ENCODE data around the gene DGUOK.
A peak's percentile ranks its signal among the peaks of the same experiment; 100 is the strongest.
"Not testable (repeated sequence)": the region's sequence is repeated elsewhere in the genome, so short reads cannot be mapped to it uniquely, and the experiment has no call there.

Gene DGUOK

GRCh38 chr2:73901143-73901542 is 25.5 kb upstream of the DGUOK start:
- no peak for ATAC-seq
- DNase-seq: no peak

- no peak for ATAC-seq
- DNase-seq: no peak
Measured at GRCh38 chr2:73902284-73902683, 24.4 kb upstream of the DGUOK start.

GRCh38 chr2:73903313-73903712 is 23.4 kb upstream of the DGUOK start:
- DNase-seq (no peak), ATAC-seq (no peak)

DNA sequence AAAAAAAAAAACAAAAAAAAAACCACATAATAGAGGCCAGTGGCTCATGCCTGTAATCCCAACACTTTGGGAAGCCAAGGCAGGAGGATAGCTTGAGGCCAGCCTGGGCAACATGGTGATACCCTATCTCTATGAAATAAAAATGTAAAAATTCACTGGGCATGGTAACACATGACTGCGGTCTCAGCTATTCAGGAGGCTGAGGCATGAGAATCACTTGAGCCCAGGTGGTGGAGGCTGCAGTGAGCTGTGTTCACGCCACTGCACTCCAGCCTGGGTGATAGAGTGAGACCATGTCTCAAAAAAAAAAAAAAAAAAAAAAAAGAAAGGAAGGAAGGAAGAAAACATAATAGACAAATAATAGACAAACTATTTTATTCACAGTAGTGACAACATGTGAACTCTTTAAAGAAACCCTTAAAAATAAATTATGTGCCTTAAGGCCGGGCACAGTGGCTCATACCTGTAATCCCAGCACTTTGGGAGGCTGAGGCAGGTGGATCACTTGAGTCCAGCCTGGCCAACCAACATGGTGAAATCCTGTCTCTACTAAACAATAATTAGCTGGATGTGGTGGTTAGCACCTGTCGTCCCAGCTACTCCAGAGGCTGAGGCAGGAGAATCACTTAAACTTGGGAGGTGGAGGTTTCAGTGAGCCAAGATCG is 22.6 kb upstream of the DGUOK start:
- not testable (repeated sequence) for DNase-seq, ATAC-seq

- ATAC-seq (no peak), DNase-seq (no peak)
Measured at GRCh38 chr2:73904952-73905351, 21.7 kb upstream of the DGUOK start.

DNA sequence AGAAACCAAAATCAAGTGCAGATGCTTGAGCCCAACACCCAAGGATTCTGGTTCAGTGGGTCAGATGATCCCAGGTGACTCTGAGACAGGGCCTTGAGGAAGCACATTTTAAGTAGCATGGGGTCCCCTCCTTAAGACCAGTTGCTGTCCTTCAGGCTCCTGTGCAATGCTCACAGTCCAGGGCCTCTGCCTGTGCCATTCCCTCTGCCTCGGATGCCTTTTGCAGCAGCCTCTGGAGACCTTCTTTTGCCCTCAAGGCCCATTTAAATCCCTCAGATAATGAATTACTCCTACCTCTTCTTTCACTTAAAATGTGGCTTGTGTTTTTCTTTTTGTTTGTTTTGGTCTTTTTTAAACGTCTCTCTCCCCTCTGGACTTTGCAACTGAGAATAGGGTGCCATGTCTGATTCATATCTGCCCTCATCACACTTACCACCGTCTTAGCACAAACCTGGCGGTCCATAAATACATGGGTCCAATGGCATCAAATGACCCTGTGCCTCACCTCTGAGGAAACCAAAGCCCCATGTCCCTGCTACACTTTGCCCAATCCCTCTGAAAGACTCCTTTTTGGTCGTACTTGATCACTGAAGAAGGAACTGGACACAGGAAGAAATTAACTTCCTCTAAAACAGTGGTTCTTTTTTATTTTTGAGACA is 19.7 kb upstream of the DGUOK start:
- DNase-seq (no peak), ATAC-seq (no peak)

DNA sequence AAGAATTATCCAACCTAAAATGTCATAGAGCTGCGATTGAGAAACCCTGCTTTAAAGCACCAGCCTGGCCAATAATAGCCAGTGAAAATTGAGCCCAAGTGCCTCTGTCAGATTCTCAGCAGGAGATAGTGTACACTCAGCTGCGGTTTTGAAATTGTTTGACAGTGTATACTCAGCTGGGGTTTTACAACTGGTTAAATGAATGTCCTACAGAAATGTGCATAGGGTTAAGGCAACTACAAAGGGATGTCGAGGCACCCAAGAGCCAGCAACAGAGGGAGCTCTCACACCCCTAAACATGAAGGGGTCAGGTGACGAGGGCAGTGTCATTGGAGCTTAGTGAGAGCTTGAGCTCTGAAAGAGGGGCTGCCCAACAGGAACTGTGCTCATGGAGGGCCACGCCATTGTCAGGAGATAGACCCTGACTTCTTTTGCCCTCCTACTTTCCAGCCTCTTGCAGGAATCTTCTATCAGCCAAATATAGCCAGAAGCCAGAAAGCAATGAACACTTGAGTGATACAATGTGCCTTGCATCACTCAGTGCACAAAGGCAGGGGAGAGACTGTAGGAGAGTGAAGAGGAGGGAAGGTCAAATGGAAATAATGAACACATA is 18.7 kb upstream of the DGUOK start:
- ATAC-seq: peak; percentile 90

DNA sequence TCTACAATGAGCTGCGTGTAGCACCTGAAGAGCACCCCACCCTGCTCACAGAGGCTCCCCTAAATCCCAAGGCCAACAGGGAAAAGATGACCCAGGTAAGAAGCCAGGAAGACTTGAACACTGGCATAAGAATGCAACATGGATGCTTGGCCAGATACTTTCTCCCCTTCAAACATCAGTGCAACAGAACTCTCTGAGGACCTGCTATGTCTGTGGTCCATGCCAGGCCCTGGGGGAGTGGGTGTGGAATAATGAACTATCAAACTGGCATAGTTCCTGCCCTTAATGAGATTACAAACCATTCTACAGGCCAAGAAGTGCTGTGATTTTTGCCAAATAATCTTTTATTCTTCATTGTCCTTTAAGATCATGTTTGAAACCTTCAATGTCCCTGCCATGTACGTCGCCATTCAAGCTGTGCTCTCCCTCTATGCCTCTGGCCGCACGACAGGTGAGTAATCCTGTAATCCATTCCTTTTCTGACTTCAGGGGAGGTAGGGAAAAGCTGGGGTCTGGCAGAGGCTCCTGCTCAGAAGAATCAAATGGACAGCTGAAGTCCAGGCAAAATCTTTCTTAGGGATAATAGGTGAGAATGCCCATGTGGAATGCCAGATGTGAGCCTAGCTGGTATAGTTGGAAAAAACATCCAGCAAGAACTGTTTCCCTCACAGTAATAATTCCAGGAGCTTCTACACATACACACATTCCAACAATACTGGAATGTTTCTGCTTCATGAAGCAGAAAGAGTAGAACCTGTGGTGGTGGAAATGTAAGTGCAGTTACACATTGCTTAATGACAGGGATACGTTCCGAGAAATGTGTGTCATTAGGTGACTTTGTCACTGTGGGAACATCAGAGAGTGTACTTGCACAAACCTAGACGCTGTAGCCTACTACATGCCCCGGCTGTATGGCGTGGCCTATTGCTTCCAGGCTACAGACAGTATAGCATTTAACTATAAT is 17.7 kb upstream of the DGUOK start:
- DNase-seq (no peak), ATAC-seq (no peak)

More for the DNA sequence above, 18.7 kb upstream of the DGUOK start:
- peak; percentile 52 for DNase-seq

GRCh38 chr2:73910873-73911547 is 15.7 kb upstream of the DGUOK start:
- ATAC-seq: no peak
- no peak for DNase-seq

GRCh38 chr2:73911548-73912208 is 15.0 kb upstream of the DGUOK start:
- no peak for DNase-seq
- no peak for ATAC-seq

DNA sequence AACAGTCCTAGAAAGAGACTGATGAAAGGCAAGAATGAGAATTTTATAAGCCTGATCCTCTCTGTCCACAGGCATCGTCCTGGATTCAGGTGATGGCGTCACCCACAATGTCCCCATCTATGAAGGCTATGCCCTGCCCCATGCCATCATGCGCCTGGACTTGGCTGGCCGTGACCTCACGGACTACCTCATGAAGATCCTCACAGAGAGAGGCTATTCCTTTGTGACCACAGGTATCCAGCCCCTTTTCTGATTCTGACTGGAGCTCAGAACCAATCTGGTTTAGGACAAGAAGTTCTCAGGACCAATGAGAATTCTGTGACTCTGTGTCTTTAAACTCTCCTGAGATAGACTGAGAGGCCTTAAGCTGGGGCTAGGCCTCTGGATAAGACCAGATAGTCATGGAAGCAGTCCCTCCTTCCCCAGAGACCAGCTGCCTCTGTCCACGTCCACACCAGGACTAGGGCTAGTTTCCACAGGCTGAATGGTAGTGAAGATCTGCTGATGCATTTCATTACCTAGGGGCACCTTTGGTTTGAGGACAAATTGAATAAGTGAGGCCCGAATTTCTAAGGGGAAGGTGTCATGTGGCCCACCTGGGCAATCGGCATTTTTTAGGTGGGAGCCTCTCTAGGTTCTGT is 13.1 kb upstream of the DGUOK start:
- DNase-seq (no peak), ATAC-seq (no peak)

DNA sequence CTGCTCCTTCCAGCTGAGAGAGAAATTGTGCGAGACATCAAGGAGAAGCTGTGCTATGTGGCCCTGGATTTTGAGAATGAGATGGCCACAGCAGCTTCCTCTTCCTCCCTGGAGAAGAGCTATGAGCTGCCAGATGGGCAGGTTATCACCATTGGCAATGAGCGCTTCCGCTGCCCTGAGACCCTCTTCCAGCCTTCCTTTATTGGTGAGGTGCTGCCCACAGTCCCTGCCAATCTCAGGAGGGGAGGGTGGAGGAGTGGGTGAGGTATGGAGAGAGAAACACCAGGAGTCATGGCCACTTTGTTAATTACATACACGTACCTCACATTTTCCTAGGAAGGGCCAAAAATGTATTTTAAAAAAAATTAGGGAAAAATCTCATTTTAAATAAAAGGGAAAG is 12.0 kb upstream of the DGUOK start:
- DNase-seq: no peak
- no peak for ATAC-seq

DNA sequence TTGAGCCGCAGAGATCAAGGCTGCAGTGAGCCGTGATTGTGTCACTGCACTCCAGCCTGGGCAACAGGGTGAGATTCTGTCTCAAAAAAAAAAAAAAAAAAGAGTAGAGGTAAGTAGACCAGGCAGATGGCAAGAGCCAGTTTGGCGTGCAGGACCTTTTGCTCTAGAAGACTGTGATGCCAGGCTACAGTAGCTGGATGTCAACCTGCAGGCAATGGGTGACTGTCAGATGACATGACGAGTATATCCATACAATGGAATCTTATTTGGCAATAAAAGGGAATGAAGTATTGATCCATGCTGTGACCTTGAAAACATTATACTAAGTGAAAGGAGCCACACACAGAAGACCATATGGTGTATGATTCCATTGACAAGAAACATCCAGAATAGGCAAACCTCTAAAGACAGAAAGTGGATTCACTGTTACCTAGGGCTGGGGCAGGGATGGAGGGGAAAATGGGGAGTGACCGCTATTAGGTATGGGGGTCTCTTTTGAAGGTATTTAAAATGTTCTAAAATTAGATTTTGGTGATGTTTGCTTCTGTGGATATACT is 11.2 kb upstream of the DGUOK start:
- ATAC-seq (no peak), DNase-seq (no peak)

DNA sequence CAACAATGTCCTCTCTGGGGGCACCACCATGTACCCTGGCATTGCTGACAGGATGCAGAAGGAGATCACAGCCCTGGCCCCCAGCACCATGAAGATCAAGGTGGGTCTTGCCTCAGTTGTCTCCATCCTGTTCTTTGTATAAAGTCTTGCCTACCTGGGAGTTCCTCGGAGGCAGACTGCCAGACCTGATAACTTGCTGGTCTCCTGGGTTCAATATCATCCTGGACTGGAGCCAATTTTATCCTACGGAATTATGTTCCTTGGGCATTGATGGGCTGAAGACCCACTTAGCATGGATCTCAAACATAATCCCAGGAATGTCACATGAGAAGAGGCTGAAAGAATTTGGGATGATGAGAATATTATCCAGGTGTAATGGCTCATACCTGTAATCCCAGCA is 10.0 kb upstream of the DGUOK start:
- DNase-seq: no peak
- ATAC-seq: no peak

- ATAC-seq (no peak), DNase-seq (no peak)
Measured at GRCh38 chr2:73917296-73917695, 9.4 kb upstream of the DGUOK start.

DNA sequence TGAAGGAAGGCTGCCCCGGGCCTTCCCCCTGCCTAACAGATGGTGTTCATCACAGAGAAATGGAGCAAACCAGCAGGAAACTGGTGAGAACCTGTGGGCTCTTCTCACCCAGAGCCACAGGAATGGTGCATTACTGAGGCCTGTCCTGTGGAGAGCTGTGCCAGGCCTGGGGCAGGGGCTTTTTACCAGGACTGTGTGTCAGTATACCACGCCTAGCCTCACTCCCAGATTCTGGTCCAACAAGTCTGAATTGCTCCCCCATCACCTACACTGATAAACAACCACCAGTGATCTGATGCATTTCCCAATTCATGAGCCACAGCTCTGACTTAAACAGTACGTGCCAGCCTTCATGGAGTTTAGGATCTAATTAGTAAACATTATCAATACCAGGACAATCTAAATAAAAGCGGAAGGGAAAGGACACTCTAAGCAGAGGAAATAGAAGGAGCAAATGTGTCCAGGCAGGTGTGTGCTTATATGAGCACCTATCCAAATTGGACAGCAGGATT is 8.9 kb upstream of the DGUOK start:
- DNase-seq: no peak
- no peak for ATAC-seq

- DNase-seq: no peak
- no peak for ATAC-seq
Measured at GRCh38 chr2:73918856-73919255, 7.8 kb upstream of the DGUOK start.

GRCh38 chr2:73919596-73920228 is 7.0 kb upstream of the DGUOK start:
- no peak for DNase-seq
- no peak for ATAC-seq
